HCT116 (cell line): ENCODE data around the gene THAP10. TPM values are rescaled to one million over a fixed set of nuclear protein-coding genes. Genes with fewer than 3 reads are reported as not detected.

Source experiments
- ATAC-seq: fragments of 200-7000 bp; cut with Tn5 transposase; 2 replicates; pipeline ENCODE4 v1.9.1; 2020; ENCODE audit warnings: mild to moderate bottlenecking, moderate library complexity
- BruUV-seq: library from RNA; stranded (reverse); fragments of 400-500 nt; replicated peaks from 2 replicates; lab custom pipeline; 2021; lab: Mats Ljungman, UMichigan
- CTCF ChIA-PET: fragments of 300-600 bp; sonication (Branson Sonifier 250); formaldehyde crosslinking; loops from one replicate; lab custom pipeline; 2021; ENCODE audit warnings: antibody characterized with exemption; lab: Charles Lee
- POLR2A ChIA-PET: fragments of 300-600, 350-600 bp; sonication (Branson Sonifier 250); formaldehyde crosslinking; loops from one replicate; lab custom pipeline; 2021; ENCODE audit warnings: antibody characterized with exemption; lab: Charles Lee
- RAD21 ChIA-PET, 2 experiments: fragments of 300-600 bp; sonication (Branson Sonifier 250); formaldehyde crosslinking; loops; one replicate each; lab custom pipeline; 2023; ENCODE audit warnings: low total read pairs in 2 of 2; ENCODE audit not compliant: uncharacterized antibody in 2 of 2, unreplicated experiment in 2 of 2, low non-redundant PET in 1 of 2; lab: Charles Lee
- DNase-seq: peaks from one replicate; pipeline ENCODE4 v3.0.0-alpha.2; 2010; ENCODE audit warnings: low read depth, low spot score
- H2AFZ ChIP-seq: fragments of 200-600 bp; shearing (Covaris generic), sonication (generic); 2 replicates; pipeline ENCODE4 v1.6.1; 2017; ENCODE audit warnings: low read depth, mixed run types, mixed read lengths, antibody characterized with exemption, low read length; ENCODE audit not compliant: poor library complexity, severe bottlenecking
- H3K27ac ChIP-seq: 2 replicates; pipeline ENCODE4 v1.5.1; 2012; ENCODE audit warnings: low read depth, low read length
- H3K27me3 ChIP-seq: fragments of 200-600 bp; sonication (generic); 2 replicates; pipeline ENCODE4 v1.6.1; 2016; ENCODE audit warnings: mixed run types, low read length, mixed read lengths; ENCODE audit not compliant: insufficient read depth
- H3K36me3 ChIP-seq, 2 experiments: fragments of 200-500 bp in 1 of 2; fragments of 200-600 bp in 1 of 2; sonication (Bioruptor generic) in 1 of 2; sonication (generic) in 1 of 2; 2 replicates each; pipeline versions ENCODE4 v1.5.1 to v1.6.1; 2014 to 2016; ENCODE audit warnings: low read length in 2 of 2, inconsistent platforms in 1 of 2, mixed read lengths in 1 of 2, mixed run types in 1 of 2; ENCODE audit not compliant: insufficient read depth in 2 of 2, control insufficient read depth in 1 of 2
- H3K4me1 ChIP-seq, 2 experiments: fragments of 200-600 bp in 1 of 2; sonication (generic) in 1 of 2; 2 replicates each; pipeline versions ENCODE4 v1.5.1 to v1.6.1; 2012 to 2017; ENCODE audit warnings: low read length in 2 of 2, inconsistent platforms in 1 of 2, mild to moderate bottlenecking in 1 of 2, mixed read lengths in 1 of 2, mixed run types in 1 of 2, moderate library complexity in 1 of 2; ENCODE audit not compliant: insufficient read depth in 2 of 2, control insufficient read depth in 1 of 2
- H3K4me2 ChIP-seq: fragments of 200-600 bp; sonication (generic); 2 replicates; pipeline ENCODE4 v1.6.1; 2017; ENCODE audit warnings: mixed run types, low read length, mixed read lengths
- H3K4me3 ChIP-seq, 2 experiments: fragments of 200-600 bp in 1 of 2; sonication (generic) in 1 of 2; replicated peaks in 1 of 2; 2 replicates each; pipeline ENCODE4 v1.5.1; 2011 to 2016; ENCODE audit warnings: low read length in 2 of 2, control low read depth in 1 of 2, low read depth in 1 of 2, mild to moderate bottlenecking in 1 of 2, mixed read lengths in 1 of 2, mixed run types in 1 of 2
- H3K79me2 ChIP-seq: fragments of 200-600 bp; sonication (generic); 2 replicates; pipeline ENCODE4 v1.6.1; 2017; ENCODE audit warnings: mild to moderate bottlenecking, mixed run types, low read length, moderate library complexity, mixed read lengths; ENCODE audit not compliant: insufficient read depth
- H3K9ac ChIP-seq: fragments of 200-600 bp; sonication (generic); 2 replicates; pipeline ENCODE4 v1.6.1; 2016; ENCODE audit warnings: low read length, mixed read lengths
- H3K9me2 ChIP-seq: fragments of 200-600 bp; sonication (generic), shearing (Covaris generic); 2 replicates; pipeline ENCODE4 v1.6.1; 2017; ENCODE audit warnings: mixed run types, mild to moderate bottlenecking, moderate library complexity; ENCODE audit not compliant: insufficient read depth
- H3K9me3 ChIP-seq, 2 experiments: fragments of 200-500 bp in 1 of 2; fragments of 200-600 bp in 1 of 2; sonication (Bioruptor generic) in 1 of 2; sonication (generic) in 1 of 2; 2 replicates each; pipeline ENCODE4 v1.6.1; 2014 to 2017; ENCODE audit warnings: low read length in 2 of 2, mixed read lengths in 2 of 2, inconsistent platforms in 1 of 2, low read depth in 1 of 2, mild to moderate bottlenecking in 1 of 2, mixed run types in 1 of 2, moderate library complexity in 1 of 2; ENCODE audit not compliant: control insufficient read depth in 1 of 2, insufficient read depth in 1 of 2
- H4K20me1 ChIP-seq: fragments of 200-600 bp; sonication (generic), shearing (Covaris generic); 2 replicates; pipeline ENCODE4 v1.6.1; 2017; ENCODE audit warnings: mixed run types, mild to moderate bottlenecking, moderate library complexity; ENCODE audit not compliant: insufficient read depth
- CBX3 ChIP-seq: IDR thresholded peaks from 2 replicates; pipeline ENCODE4 v1.6.1; 2012; ENCODE audit warnings: low read depth
- EGR1 ChIP-seq: IDR thresholded peaks from 2 replicates; pipeline ENCODE4 v1.6.1; 2012; ENCODE audit warnings: low read depth
- ELF1 ChIP-seq: IDR thresholded peaks from 2 replicates; pipeline ENCODE4 v1.6.1; 2012; ENCODE audit warnings: low read depth, borderline replicate concordance
- EZH2 ChIP-seq: fragments of 200-600 bp; sonication (generic); IDR thresholded peaks from 2 replicates; pipeline ENCODE4 v1.6.1; 2017; ENCODE audit warnings: antibody characterized with exemption, mixed run types
- EZH2phosphoT487 ChIP-seq: fragments of 200-600 bp; IDR thresholded peaks from 2 replicates; pipeline ENCODE4 v1.6.1; 2018; ENCODE audit warnings: antibody characterized with exemption, borderline replicate concordance
- FOSL1 ChIP-seq: IDR thresholded peaks from 2 replicates; pipeline ENCODE4 v1.6.1; 2012; ENCODE audit warnings: low read depth
- POLR2A ChIP-seq: IDR thresholded peaks from 2 replicates; pipeline ENCODE4 v1.7.0; 2011; ENCODE audit warnings: borderline replicate concordance; ENCODE audit not compliant: insufficient read depth, insufficient read length; ENCODE audit errors: extremely low read depth
- POLR2AphosphoS5 ChIP-seq: IDR thresholded peaks from 2 replicates; pipeline ENCODE4 v1.6.1; 2011; ENCODE audit warnings: mild to moderate bottlenecking, low read depth, low read length, moderate library complexity
- RAD21 ChIP-seq: IDR thresholded peaks from 2 replicates; pipeline ENCODE4 v1.6.1; 2012; ENCODE audit warnings: low read depth, mild to moderate bottlenecking
- SIN3A ChIP-seq: IDR thresholded peaks from 2 replicates; pipeline ENCODE4 v1.6.1; 2012; ENCODE audit warnings: low read depth
- SRF ChIP-seq: IDR thresholded peaks from 2 replicates; pipeline ENCODE4 v1.6.1; 2012; ENCODE audit warnings: low read depth
- YY1 ChIP-seq: IDR thresholded peaks from 2 replicates; pipeline ENCODE4 v1.6.1; 2011; ENCODE audit warnings: low read length, low read depth, moderate library complexity, mild to moderate bottlenecking; ENCODE audit not compliant: insufficient replicate concordance; ENCODE audit errors: extremely low read depth
- ZFX ChIP-seq: fragments of 450-650 bp; IDR thresholded peaks from 2 replicates; pipeline ENCODE4 v1.6.1; 2017
- ZNF274 ChIP-seq: fragments of 200-500 bp; sonication (Bioruptor generic); IDR thresholded peaks from 2 replicates; pipeline ENCODE4 v1.6.1; 2014; ENCODE audit warnings: mild to moderate bottlenecking, low read depth, low read length, inconsistent platforms
- intact Hi-C: fragments of 100-400 bp; cut with micrococcal nuclease; formaldehyde crosslinking; loops from 2 replicates; pipeline ENCODE4 v1.10.0; 2022
- total RNA-seq: library from RNA; stranded (reverse); gene quantifications from one replicate; pipeline ENCODE4 v1.2.1, GENCODE V29; 2021; ENCODE audit not compliant: unreplicated experiment
- TF ChIP-seq, protein P1 (sequence below), 3 experiments: fragments of 200-600 bp in 1 of 3; sonication (generic) in 1 of 3; IDR thresholded peaks in 2 of 3; conservative IDR thresholded peaks in 1 of 3; 2 replicates each; pipeline ENCODE4 v1.5.1; 2012 to 2017; ENCODE audit warnings: low read depth in 2 of 3, low read length in 2 of 3, antibody characterized with exemption in 1 of 3, borderline replicate concordance in 1 of 3, control low read depth in 1 of 3, mild to moderate bottlenecking in 1 of 3, mixed read lengths in 1 of 3, mixed run types in 1 of 3, moderate library complexity in 1 of 3; ENCODE audit not compliant: insufficient read depth in 1 of 3
- TF ChIP-seq, protein P2 (sequence below): IDR thresholded peaks from 2 replicates; pipeline ENCODE4 v1.6.1; 2011; ENCODE audit warnings: mild to moderate bottlenecking, low read length, moderate library complexity; ENCODE audit not compliant: insufficient replicate concordance; ENCODE audit errors: extremely low read depth
- TF ChIP-seq, protein P3 (sequence below): IDR thresholded peaks from 2 replicates; pipeline ENCODE4 v1.6.1; 2012; ENCODE audit warnings: low read depth
- TF ChIP-seq, protein P4 (sequence below): IDR thresholded peaks from 2 replicates; pipeline ENCODE4 v1.6.1; 2012
- TF ChIP-seq, protein P5 (sequence below): IDR thresholded peaks from 2 replicates; pipeline ENCODE4 v1.6.1; 2012

The THAP10 gene
- total RNA-seq, 1 experiment from 2014 or later: 2.8 TPM

DNA sequence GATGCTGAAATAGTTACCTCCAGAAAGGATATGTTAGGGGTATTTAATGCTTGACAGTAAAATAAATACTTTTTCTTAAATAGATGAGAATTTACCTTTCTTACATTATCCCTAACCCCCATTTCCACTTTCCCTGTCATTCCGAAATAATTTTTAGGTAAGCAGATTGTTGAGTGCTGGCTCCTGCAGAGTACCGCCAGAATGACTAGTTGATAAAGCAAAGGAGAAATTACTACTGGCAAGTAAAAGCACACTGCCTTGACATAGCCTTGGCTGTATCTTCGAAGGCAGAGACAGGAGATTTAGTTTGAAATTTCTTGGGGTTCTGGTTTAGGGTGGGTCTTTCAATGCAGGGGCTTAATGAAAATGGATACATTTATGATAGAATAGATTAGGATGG lies 41.2 kb upstream of the THAP10 start:
- no peaks in the 10 kb centered on the region for H3K9me3 ChIP-seq
- H3K9me2 ChIP-seq: no peaks in the 10 kb centered on the region
- TF ChIP-seq ZFX: no peak
- TF ChIP-seq, protein P1, sequence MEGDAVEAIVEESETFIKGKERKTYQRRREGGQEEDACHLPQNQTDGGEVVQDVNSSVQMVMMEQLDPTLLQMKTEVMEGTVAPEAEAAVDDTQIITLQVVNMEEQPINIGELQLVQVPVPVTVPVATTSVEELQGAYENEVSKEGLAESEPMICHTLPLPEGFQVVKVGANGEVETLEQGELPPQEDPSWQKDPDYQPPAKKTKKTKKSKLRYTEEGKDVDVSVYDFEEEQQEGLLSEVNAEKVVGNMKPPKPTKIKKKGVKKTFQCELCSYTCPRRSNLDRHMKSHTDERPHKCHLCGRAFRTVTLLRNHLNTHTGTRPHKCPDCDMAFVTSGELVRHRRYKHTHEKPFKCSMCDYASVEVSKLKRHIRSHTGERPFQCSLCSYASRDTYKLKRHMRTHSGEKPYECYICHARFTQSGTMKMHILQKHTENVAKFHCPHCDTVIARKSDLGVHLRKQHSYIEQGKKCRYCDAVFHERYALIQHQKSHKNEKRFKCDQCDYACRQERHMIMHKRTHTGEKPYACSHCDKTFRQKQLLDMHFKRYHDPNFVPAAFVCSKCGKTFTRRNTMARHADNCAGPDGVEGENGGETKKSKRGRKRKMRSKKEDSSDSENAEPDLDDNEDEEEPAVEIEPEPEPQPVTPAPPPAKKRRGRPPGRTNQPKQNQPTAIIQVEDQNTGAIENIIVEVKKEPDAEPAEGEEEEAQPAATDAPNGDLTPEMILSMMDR (IDR thresholded peaks at IDR 0.05 in 2 of 3, conservative IDR thresholded peaks at IDR 0.05 in 1 of 3; ENCODE audit: borderline replicate concordance in 1 of 3, insufficient read depth in 1 of 3, low read depth in 2 of 3, low read length in 2 of 3): no peak
- no peak for TF ChIP-seq YY1
- TF ChIP-seq SRF: no peak
- TF ChIP-seq FOSL1: no peak
- TF ChIP-seq RAD21: no peak
- no peak for TF ChIP-seq ZNF274
- no peak for TF ChIP-seq ELF1
- TF ChIP-seq EGR1: no peak
- no peak for TF ChIP-seq CBX3
- TF ChIP-seq EZH2: no peak
- no peak for TF ChIP-seq EZH2phosphoT487
- TF ChIP-seq, protein P2, sequence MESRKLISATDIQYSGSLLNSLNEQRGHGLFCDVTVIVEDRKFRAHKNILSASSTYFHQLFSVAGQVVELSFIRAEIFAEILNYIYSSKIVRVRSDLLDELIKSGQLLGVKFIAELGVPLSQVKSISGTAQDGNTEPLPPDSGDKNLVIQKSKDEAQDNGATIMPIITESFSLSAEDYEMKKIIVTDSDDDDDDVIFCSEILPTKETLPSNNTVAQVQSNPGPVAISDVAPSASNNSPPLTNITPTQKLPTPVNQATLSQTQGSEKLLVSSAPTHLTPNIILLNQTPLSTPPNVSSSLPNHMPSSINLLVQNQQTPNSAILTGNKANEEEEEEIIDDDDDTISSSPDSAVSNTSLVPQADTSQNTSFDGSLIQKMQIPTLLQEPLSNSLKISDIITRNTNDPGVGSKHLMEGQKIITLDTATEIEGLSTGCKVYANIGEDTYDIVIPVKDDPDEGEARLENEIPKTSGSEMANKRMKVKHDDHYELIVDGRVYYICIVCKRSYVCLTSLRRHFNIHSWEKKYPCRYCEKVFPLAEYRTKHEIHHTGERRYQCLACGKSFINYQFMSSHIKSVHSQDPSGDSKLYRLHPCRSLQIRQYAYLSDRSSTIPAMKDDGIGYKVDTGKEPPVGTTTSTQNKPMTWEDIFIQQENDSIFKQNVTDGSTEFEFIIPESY: no peak
- TF ChIP-seq SIN3A: no peak
- TF ChIP-seq, protein P3, sequence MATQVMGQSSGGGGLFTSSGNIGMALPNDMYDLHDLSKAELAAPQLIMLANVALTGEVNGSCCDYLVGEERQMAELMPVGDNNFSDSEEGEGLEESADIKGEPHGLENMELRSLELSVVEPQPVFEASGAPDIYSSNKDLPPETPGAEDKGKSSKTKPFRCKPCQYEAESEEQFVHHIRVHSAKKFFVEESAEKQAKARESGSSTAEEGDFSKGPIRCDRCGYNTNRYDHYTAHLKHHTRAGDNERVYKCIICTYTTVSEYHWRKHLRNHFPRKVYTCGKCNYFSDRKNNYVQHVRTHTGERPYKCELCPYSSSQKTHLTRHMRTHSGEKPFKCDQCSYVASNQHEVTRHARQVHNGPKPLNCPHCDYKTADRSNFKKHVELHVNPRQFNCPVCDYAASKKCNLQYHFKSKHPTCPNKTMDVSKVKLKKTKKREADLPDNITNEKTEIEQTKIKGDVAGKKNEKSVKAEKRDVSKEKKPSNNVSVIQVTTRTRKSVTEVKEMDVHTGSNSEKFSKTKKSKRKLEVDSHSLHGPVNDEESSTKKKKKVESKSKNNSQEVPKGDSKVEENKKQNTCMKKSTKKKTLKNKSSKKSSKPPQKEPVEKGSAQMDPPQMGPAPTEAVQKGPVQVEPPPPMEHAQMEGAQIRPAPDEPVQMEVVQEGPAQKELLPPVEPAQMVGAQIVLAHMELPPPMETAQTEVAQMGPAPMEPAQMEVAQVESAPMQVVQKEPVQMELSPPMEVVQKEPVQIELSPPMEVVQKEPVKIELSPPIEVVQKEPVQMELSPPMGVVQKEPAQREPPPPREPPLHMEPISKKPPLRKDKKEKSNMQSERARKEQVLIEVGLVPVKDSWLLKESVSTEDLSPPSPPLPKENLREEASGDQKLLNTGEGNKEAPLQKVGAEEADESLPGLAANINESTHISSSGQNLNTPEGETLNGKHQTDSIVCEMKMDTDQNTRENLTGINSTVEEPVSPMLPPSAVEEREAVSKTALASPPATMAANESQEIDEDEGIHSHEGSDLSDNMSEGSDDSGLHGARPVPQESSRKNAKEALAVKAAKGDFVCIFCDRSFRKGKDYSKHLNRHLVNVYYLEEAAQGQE: no peak
- TF ChIP-seq POLR2AphosphoS5: no peak
- TF ChIP-seq, protein P4, sequence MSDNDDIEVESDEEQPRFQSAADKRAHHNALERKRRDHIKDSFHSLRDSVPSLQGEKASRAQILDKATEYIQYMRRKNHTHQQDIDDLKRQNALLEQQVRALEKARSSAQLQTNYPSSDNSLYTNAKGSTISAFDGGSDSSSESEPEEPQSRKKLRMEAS: no peak
- no peak for TF ChIP-seq POLR2A
- TF ChIP-seq, protein P5, sequence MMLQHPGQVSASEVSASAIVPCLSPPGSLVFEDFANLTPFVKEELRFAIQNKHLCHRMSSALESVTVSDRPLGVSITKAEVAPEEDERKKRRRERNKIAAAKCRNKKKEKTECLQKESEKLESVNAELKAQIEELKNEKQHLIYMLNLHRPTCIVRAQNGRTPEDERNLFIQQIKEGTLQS: no peak
- TF ChIP-seq, all 23 proteins: peak for 0
- H4K20me1 ChIP-seq: no peaks in the 10 kb centered on the region
- H3K36me3 ChIP-seq: no peaks in the 10 kb centered on the region
- no peak overlapping the region for H3K27ac ChIP-seq
- H3K9ac ChIP-seq: no peak overlapping the region
- no peak for ATAC-seq
- no peak for DNase-seq
- H3K79me2 ChIP-seq: no peaks in the 10 kb centered on the region
- peaks cover 0 to 10% of the 10 kb centered on the region in 2 experiments; a peak in 2 of 4 replicates for H3K4me1 ChIP-seq
- H2AFZ ChIP-seq: no peak overlapping the region
- BruUV-seq: no TSS peak
- H3K27me3 ChIP-seq: no peaks in the 10 kb centered on the region
- no peak overlapping the region for H3K4me3 ChIP-seq
- RAD21 ChIA-PET: no interaction called here
- no peak overlapping the region for H3K4me2 ChIP-seq
- CTCF ChIA-PET: no interaction called here
- POLR2A ChIA-PET: no interaction called here
- intact Hi-C loops: no loop called here
